ENCODE results near the gene COASY.

GRCh38 chr17:42561897-42562387 is at the start of gene COASY:
- no peak for TF ChIP-seq CTCF (IDR thresholded peaks at IDR 0.05; ENCODE audit: low read depth, low read length)
- TF ChIP-seq EZH2phosphoT487 (IDR thresholded peaks at IDR 0.05; ENCODE audit: low read depth), result no peak

Measured in OCI-LY3 (cell line).